HL-60 (cell line): ENCODE measurements around the gene MYOM3.
A peak's percentile ranks its signal among the peaks of the same experiment; 100 is the strongest.

Experiments used
- DNase-seq, 2 experiments: peaks; one replicate each; pipeline ENCODE4 v3.0.0-alpha.2; 2010 to 2020; ENCODE audit warnings: low read depth in 1 of 2, low spot score in 1 of 2
- H3K27ac ChIP-seq: fragments of 250-450 bp; sonication (Bioruptor Pico); replicated peaks from 2 replicates; pipeline ENCODE4 v1.5.1; 2020; ENCODE audit warnings: mild to moderate bottlenecking, moderate library complexity
- H3K27me3 ChIP-seq: fragments of 250-450 bp; sonication (Bioruptor Pico); 2 replicates; pipeline ENCODE4 v1.5.1; 2021; ENCODE audit warnings: mild to moderate bottlenecking, moderate library complexity; ENCODE audit not compliant: insufficient read depth, poor library complexity, severe bottlenecking
- H3K4me3 ChIP-seq: replicated peaks from 2 replicates; pipeline ENCODE4 v1.5.1; 2011; ENCODE audit warnings: mild to moderate bottlenecking, control low read depth, low read length; ENCODE audit not compliant: insufficient read depth
- CTCF ChIP-seq: IDR thresholded peaks from one replicate; pipeline ENCODE4 v1.5.1; 2011; ENCODE audit warnings: low read length, control low read depth, inconsistent platforms; ENCODE audit not compliant: insufficient read depth
- GABPA ChIP-seq: IDR thresholded peaks from 2 replicates; pipeline ENCODE4 v1.6.1; 2012; ENCODE audit warnings: low read depth
- POLR2AphosphoS5 ChIP-seq: IDR thresholded peaks from 2 replicates; pipeline ENCODE4 v1.6.1; 2012; ENCODE audit warnings: low read depth
- SPI1 ChIP-seq: IDR thresholded peaks from 2 replicates; pipeline ENCODE4 v1.6.1; 2012; ENCODE audit warnings: low read depth, mild to moderate bottlenecking, borderline replicate concordance
- TF ChIP-seq, protein P1 (sequence below): IDR thresholded peaks from 2 replicates; pipeline ENCODE4 v1.6.1; 2012; ENCODE audit warnings: low read depth; ENCODE audit not compliant: insufficient replicate concordance

MYOM3 gene

DNA sequence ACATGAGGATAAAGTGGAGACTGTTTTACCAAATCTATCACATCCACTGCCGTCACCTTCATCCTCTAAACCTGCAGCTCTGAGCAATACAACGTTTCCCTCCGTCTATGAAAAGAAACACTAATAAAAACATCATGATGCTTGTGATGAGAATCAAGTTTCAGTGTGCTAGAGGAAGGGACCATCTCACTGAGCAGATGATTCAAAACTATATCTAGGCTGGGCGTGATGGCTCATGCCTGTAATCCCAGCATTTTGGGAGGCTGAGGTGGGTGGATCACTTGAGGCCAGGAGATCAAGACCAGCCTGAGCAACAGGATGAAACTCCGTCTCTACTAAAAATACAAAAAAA lies 14.7 kb upstream of the MYOM3 start:
- DNase-seq: no peak
- no peaks in the 10 kb centered on the region for H3K27me3 ChIP-seq
- no peak for TF ChIP-seq POLR2AphosphoS5
- H3K4me3 ChIP-seq: no peak overlapping the region
- no peak overlapping the region for H3K27ac ChIP-seq

DNA sequence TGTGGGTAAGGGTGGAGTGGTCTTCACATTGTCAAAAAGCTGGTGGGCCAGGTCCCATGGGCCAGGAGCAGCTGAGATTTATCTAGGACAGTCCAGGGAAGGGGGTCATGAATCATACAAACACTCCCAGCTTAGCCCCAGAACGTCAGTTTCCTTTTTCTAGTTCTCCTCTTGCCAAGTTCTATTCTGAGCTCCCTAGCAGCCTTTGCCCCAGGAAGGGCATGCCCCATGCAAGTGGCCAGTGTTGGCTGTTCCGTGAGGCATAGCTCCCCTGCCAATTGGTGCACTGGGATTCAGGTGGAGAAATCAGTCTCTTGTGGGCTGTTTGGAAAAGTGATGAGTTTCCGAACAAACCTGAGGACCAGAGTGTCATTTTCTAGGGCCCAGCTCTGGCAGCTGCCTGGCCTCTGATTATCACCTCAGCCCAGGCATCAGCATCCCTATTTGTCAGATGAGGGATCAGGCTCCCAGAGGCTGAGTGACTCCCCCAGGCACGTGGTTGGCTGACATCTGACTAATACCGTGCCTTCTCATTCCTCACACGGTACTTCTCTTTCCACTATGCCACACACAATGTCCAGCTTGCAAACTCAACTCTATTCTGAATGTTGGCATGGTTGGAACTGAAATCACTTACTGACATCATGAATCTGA lies 14.2 kb upstream of the MYOM3 start:
- Histone ChIP-seq H3K27me3 (no peaks in the 10 kb centered on the region), H3K4me3 (no peak overlapping the region), H3K27ac (no peak overlapping the region)
- no peak for TF ChIP-seq CTCF
- TF ChIP-seq, protein P1, sequence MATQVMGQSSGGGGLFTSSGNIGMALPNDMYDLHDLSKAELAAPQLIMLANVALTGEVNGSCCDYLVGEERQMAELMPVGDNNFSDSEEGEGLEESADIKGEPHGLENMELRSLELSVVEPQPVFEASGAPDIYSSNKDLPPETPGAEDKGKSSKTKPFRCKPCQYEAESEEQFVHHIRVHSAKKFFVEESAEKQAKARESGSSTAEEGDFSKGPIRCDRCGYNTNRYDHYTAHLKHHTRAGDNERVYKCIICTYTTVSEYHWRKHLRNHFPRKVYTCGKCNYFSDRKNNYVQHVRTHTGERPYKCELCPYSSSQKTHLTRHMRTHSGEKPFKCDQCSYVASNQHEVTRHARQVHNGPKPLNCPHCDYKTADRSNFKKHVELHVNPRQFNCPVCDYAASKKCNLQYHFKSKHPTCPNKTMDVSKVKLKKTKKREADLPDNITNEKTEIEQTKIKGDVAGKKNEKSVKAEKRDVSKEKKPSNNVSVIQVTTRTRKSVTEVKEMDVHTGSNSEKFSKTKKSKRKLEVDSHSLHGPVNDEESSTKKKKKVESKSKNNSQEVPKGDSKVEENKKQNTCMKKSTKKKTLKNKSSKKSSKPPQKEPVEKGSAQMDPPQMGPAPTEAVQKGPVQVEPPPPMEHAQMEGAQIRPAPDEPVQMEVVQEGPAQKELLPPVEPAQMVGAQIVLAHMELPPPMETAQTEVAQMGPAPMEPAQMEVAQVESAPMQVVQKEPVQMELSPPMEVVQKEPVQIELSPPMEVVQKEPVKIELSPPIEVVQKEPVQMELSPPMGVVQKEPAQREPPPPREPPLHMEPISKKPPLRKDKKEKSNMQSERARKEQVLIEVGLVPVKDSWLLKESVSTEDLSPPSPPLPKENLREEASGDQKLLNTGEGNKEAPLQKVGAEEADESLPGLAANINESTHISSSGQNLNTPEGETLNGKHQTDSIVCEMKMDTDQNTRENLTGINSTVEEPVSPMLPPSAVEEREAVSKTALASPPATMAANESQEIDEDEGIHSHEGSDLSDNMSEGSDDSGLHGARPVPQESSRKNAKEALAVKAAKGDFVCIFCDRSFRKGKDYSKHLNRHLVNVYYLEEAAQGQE: no peak
- no peak for TF ChIP-seq GABPA
- TF ChIP-seq SPI1: no peak
- no peak for TF ChIP-seq POLR2AphosphoS5
- peak in 1 of 2 experiments; percentile 18 for DNase-seq

DNA sequence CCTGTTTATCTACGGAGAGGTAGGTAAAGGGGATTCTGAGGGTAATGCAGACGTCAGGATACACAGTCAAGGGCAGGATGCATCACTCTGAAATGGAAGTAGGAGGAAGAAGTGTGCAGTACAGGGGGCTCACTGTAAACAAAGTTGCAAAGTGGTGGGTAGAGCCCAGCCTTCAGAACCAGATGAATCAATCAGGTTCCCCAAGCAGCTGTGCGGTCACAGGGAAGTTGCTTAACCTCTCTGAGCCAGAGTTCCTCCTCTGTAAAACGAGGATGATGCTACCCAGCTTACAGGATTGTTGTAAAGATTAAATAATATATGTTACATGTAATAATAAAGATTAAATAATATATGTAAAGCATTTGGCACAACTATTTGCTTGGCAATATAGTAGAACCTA lies 13.5 kb upstream of the MYOM3 start:
- Histone ChIP-seq H3K27ac (no peak overlapping the region), H3K4me3 (no peak overlapping the region), H3K27me3 (no peaks in the 10 kb centered on the region)
- TF ChIP-seq SPI1 (no peak), CTCF (no peak), GABPA (no peak), POLR2AphosphoS5 (no peak)
- TF ChIP-seq, protein P1: no peak
- no peak for DNase-seq

DNA sequence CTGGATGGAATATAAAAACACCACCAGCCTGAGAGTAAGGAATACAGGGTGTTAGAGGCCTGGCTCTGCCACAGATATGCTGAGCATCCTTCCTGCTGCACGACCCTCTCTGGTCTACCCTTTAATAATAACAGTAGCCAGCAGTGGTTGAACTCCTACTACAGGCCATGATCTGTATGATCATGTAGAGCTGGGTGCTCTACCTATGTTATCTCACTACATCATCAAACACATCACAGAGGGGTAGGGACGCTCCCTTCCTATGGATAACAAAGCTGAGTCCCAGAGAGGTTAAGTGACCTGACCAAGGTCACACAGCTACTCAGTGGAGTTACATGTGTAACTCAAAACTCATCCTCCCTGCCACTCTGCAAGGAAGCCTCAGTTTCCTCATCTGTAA lies 13.0 kb upstream of the MYOM3 start:
- H3K27me3 ChIP-seq: no peaks in the 10 kb centered on the region
- TF ChIP-seq POLR2AphosphoS5: no peak
- no peak for TF ChIP-seq CTCF
- no peak for TF ChIP-seq SPI1
- TF ChIP-seq, protein P1: no peak
- no peak for TF ChIP-seq GABPA
- H3K4me3 ChIP-seq: no peak overlapping the region
- H3K27ac ChIP-seq: no peak overlapping the region
- DNase-seq: no peak
